CD4-positive, alpha-beta T cell treated with Interleukin-15 for 1 hour (primary cell): ENCODE measurements around the gene AKR1C1.
"Not testable (repeated sequence)": the region's sequence is repeated elsewhere in the genome, so short reads cannot be mapped to it uniquely, and the experiment has no call there.

ENCODE experiments used
- DNase-seq: peaks from one replicate; pipeline ENCODE4 v3.0.0-alpha.2; 2020

Gene AKR1C1

GRCh38 chr10:5019770-5020612, 56.8 kb downstream of the AKR1C1 start:
- not testable (repeated sequence) for DNase-seq

- not testable (repeated sequence) for DNase-seq
Measured at GRCh38 chr10:5021624-5022290, 58.5 kb downstream of the AKR1C1 start.

- DNase-seq, result no peak
Measured at GRCh38 chr10:5023177-5023805, 60.1 kb downstream of the AKR1C1 start.

GRCh38 chr10:5025461-5025881, 62.3 kb downstream of the AKR1C1 start:
- DNase-seq, result not testable (repeated sequence)

GRCh38 chr10:5030989-5031388, 67.8 kb downstream of the AKR1C1 start:
- DNase-seq, result no peak

GRCh38 chr10:5031588-5031987, 68.4 kb downstream of the AKR1C1 start:
- DNase-seq, result not testable (repeated sequence)

- DNase-seq, result not testable (repeated sequence)
Measured at GRCh38 chr10:5032444-5032843, 69.2 kb downstream of the AKR1C1 start.
